Effector CD4-positive, alpha-beta T cell (primary cell): Measurements from ENCODE around the gene DGLUCY.
A peak's percentile ranks its signal among the peaks of the same experiment; 100 is the strongest.
"Not testable (repeated sequence)": the region's sequence is repeated elsewhere in the genome, so short reads cannot be mapped to it uniquely, and the experiment has no call there.

Experiments
- DNase-seq: peaks from one replicate; pipeline ENCODE4 v3.0.0-alpha.2; 2020

DGLUCY gene

DNA sequence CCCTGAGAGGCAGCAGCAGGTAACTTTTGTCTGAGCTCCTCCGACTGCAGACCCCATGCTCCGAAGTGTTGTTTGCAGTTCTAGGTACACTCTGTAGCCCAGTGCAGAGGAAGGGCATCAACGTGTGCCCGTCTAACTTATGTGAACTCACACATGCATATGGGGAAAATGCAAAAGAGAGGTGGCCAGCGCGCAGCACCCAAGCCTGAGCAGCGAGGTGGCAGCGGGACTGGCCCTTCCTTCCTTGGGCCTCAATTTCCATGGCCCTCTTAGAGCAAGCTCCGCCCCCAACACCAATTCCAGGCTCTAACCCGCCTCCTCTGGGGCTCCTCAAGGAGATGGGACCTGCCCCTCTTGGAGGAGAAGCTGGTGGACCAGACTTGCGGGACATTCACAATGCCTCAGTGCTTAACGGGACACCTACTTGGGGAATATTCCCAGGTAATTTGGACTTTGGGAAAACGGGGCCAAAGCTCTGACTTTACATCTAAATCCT, 102.9 kb downstream of the DGLUCY start:
- no peak for DNase-seq

GRCh38 chr14:91218014-91218413, 104.1 kb downstream of the DGLUCY start:
- DNase-seq: no peak

GRCh38 chr14:91219517-91220389, 105.9 kb downstream of the DGLUCY start:
- no peak for DNase-seq

GRCh38 chr14:91220581-91221000, 106.7 kb downstream of the DGLUCY start:
- DNase-seq: no peak

DNA sequence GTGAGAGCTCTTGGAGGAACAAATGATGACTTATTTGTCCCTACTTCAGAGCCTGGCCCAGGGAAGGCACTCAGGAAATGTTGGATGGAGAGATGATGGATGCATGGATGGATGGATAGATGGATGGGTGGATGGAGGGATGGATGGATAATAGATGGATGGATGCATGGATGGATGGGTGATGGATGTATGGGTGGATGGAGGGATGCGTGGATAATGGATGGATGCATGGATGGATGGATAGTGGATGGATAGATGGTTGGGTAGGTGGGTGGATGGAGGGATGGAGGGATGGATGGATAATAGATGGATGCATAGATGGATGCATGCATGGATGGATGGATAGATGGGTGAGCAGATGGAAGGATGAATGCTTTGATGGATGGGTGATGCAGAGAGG, 107.4 kb downstream of the DGLUCY start:
- DNase-seq: no peak

DNA sequence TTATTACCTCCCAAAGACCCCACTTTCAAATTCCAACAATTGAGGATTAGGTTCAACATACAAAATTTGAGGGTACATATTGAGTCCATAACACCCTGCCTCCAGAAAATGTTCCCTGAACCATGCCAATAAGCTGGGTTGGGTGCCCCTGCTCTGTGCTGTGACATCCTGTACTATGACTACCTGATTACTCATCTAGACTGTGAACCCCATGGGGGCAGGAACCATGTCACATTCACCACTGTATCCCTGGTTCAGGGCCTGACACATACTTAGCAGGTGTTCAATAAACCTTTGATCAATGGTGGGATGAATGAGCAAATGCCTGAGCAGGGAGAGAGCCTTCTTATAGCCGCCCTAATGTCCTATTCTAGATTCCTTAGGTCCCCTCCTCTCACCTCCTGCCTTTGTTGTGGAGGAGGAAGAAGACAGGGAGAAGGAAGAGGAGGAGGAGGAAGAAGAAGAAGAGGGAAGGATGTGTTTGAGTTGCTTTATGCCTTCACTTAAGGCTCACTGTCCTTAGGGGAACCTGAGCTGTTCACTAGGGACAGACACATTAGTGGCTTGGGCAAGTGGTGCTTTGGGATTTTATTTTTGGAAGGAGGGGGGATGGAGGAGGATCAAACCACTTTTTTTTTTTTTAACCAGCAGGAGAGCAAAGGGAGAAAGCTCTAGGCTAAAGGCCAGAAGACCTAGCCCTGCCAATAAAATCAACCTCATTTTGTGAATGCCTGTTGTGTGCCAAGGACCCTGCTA, 109.3 kb downstream of the DGLUCY start:
- no peak for DNase-seq

GRCh38 chr14:91225025-91225424, 111.2 kb downstream of the DGLUCY start:
- no peak for DNase-seq

- DNase-seq: not testable (repeated sequence)
Observed at GRCh38 chr14:91226360-91226759, 112.5 kb downstream of the DGLUCY start.

DNA sequence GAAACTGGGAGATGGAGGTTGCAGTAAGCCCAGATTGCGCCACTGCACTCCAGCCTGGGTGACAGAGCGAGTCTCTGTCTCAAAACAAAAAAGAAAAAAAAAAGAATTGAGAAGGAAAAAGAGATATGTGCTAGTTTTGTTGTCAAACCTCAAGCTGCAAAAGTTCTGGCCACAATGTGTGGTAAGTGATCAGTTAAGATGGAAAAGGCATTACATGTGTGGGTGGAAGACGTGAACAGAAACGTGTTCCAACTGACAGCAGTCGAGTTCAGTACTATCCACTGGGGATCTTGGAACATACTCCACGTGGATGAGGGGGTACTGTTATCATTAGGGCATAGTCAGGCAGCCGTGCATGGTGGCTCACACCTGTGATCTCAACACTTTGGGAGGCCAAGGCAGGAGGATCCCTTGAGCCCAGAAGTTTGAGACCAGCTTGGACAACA, 113.3 kb downstream of the DGLUCY start:
- no peak for DNase-seq

GRCh38 chr14:91228112-91229004, 114.5 kb downstream of the DGLUCY start:
- DNase-seq: peak; percentile 78

DNA sequence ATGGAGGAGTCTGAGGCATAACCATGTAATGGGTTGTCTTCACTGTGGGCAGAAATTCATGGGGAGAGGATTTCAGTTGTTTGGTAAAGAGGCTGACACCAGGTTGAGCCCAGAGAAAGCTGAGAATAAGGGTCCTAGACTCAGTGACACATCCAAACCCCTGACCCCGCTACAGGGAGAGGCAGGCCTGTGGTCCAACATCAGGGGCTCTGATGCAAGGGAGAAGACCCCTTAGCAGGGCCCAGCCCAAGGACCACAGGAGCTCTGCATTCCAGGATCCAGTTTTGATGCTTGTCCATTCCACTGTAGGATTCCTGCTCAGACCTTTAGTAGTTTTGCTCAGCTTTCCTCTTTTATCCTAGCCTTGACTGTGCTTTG, 115.1 kb downstream of the DGLUCY start:
- DNase-seq: no peak

- peak; percentile 45 for DNase-seq
Observed at GRCh38 chr14:91229743-91230200, 115.9 kb downstream of the DGLUCY start.

- DNase-seq: no peak
Observed at GRCh38 chr14:91230397-91231035, 116.6 kb downstream of the DGLUCY start.

- no peak for DNase-seq
Observed at GRCh38 chr14:91231446-91231845, 117.6 kb downstream of the DGLUCY start.

DNA sequence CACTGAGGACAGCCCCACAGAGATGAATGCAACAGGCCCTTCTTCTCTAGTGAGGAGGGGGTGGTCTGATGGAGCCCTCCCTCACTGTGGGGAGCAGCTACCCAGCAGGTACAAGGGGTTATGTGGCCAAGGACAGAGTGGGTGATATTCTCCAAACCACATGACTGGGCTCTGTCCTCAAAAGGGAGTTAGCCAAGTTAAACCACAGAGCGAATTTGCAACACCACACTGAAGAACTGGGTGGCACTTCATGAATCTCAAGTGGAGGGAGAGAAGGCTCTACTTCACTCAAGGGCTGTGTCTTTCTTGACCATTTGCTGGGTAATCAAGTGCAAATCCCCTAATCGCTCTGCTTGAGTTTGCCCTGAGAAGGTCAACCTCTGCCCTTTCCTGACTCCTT, 118.2 kb downstream of the DGLUCY start:
- DNase-seq: no peak

DNA sequence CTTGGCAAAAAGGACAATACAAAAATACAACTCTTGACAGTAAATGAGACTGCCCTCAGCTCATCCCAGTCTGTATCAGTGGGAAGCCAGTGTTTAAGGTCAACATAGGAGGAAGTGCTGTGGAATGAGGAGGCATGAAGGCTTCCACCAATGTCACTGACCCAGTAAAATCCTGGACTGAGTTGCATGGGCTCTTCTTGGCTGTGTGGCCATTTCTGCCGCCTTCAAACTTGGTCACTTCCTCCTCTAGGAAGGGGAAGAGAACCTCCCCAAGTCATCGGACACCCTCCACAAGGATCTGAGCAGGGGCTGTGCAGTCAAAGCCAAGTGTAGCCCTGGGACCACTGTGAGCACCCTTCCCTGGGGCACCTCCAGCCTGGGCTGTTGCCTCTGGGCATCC, 118.7 kb downstream of the DGLUCY start:
- DNase-seq: no peak

GRCh38 chr14:91233936-91234790, 120.3 kb downstream of the DGLUCY start:
- no peak for DNase-seq

- DNase-seq: no peak
Observed at GRCh38 chr14:91234791-91235114, 120.9 kb downstream of the DGLUCY start.

DNA sequence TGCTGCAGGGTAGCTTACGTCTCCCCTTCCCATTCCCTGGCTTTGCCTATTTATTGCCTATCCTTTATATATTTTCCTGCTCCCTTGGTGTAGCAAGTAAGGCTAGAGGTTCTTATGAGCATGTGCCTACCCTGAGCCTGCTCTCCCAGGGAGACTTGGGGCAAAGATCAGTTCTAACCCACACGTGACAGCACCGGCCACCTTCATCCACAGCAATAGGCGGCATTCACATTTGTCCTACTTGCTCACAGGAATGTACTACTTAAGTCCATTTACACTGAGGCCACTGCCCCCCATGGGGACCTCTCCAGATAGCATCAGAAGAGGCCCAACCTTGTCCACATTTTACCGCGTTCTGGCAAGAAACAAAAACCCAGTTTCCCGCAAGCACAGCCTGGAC, 122.0 kb downstream of the DGLUCY start:
- no peak for DNase-seq

DNA sequence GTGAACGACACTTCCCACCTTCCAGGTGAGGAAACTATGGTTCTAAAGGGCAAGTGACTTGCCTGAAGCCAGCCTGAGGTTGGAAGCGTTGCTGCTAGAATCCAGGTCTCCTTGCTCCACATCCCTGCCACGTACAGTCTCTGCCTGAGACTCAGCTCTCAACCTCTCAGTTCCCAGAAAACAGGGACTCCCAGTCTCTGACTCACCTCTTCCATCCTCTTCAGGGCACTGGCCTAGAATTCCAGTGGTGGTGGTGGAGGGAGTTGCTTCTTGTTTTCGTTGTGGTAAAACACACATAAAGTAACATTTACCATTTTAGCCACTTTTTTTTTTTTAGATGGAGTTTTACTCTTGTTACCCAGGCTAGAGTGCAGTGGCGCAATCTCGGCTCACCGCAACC, 123.3 kb downstream of the DGLUCY start:
- no peak for DNase-seq

GRCh38 chr14:91238085-91238484, 124.2 kb downstream of the DGLUCY start:
- no peak for DNase-seq
